ENCODE measurements around the gene PITPNM1.

The PITPNM1 gene

GRCh38 chr11:67463680-67464410, 41.3 kb downstream of the PITPNM1 start:
- no peak for DNase-seq

- no peak for DNase-seq
Observed at GRCh38 chr11:67463186-67463585, 42.0 kb downstream of the PITPNM1 start.

- no peak for DNase-seq
Observed at GRCh38 chr11:67458266-67458665, 46.9 kb downstream of the PITPNM1 start.

- DNase-seq: no peak
Observed at GRCh38 chr11:67457453-67457852, 47.7 kb downstream of the PITPNM1 start.

GRCh38 chr11:67456068-67456705, 49.0 kb downstream of the PITPNM1 start:
- no peak for DNase-seq

GRCh38 chr11:67455054-67455453, 50.1 kb downstream of the PITPNM1 start, which contains the start of gene CABP4:
Gene CABP4, plus strand, starts transcription at chr11:67455354. Its CDS starts 70 bp downstream, at chr11:67455424.
- DNase-seq: no peak

GRCh38 chr11:67453816-67454732, 51.1 kb downstream of the PITPNM1 start:
- DNase-seq: no peak

- peak; percentile 35 for DNase-seq
Observed at GRCh38 chr11:67452141-67452952, 52.8 kb downstream of the PITPNM1 start, which contains the start of gene GPR152. Gene GPR152, minus strand, starts transcription at chr11:67452729. Its CDS starts 5 bp downstream, at chr11:67452724.

GRCh38 chr11:67451658-67451976, 53.5 kb downstream of the PITPNM1 start:
- no peak for DNase-seq

- DNase-seq: no peak
Observed at GRCh38 chr11:67450796-67451657, 54.1 kb downstream of the PITPNM1 start.

- no peak for DNase-seq
Observed at GRCh38 chr11:67449116-67449844, 55.9 kb downstream of the PITPNM1 start.

GRCh38 chr11:67448220-67448609, 56.9 kb downstream of the PITPNM1 start:
- no peak for DNase-seq

GRCh38 chr11:67445515-67445914, 59.6 kb downstream of the PITPNM1 start:
- no peak for DNase-seq

GRCh38 chr11:67442504-67443404, 62.4 kb downstream of the PITPNM1 start:
- DNase-seq: no peak
